ENCODE results near the gene TMSB4X.

The TMSB4X gene

GRCh38 chrX:12987900-12988594, 13.1 kb downstream of the TMSB4X start:
- Histone ChIP-seq H3K4me3 (replicated peaks; ENCODE audit: insufficient read depth, low read length) (no peak overlapping the region), H3K27me3 (ENCODE audit: insufficient read depth, poor library complexity, severe bottlenecking) (no peaks in the 10 kb centered on the region), H3K27ac (replicated peaks) (no peak overlapping the region)
- TF ChIP-seq SPI1 (IDR thresholded peaks at IDR 0.05; ENCODE audit: borderline replicate concordance, low read depth), result no peak
- TF ChIP-seq REST (IDR thresholded peaks at IDR 0.05; ENCODE audit: insufficient replicate concordance, low read depth), result no peak
- TF ChIP-seq CTCF (IDR thresholded peaks at IDR 0.05; ENCODE audit: insufficient read depth, low read length), result no peak
- no peak for TF ChIP-seq POLR2AphosphoS5 (IDR thresholded peaks at IDR 0.05; ENCODE audit: low read depth)
- no peak for TF ChIP-seq GABPA (IDR thresholded peaks at IDR 0.05; ENCODE audit: low read depth)
- no peak for DNase-seq (ENCODE audit: low read depth in 1 of 2, low spot score in 1 of 2)

- no peak overlapping the region for H3K4me3 ChIP-seq (replicated peaks; ENCODE audit: insufficient read depth, low read length)
- H3K27me3 ChIP-seq (ENCODE audit: insufficient read depth, poor library complexity, severe bottlenecking), result no peaks in the 10 kb centered on the region
- no peak for DNase-seq (ENCODE audit: low read depth in 1 of 2, low spot score in 1 of 2)
- TF ChIP-seq POLR2AphosphoS5 (IDR thresholded peaks at IDR 0.05; ENCODE audit: low read depth) (no peak), CTCF (IDR thresholded peaks at IDR 0.05; ENCODE audit: insufficient read depth, low read length) (no peak), REST (IDR thresholded peaks at IDR 0.05; ENCODE audit: insufficient replicate concordance, low read depth) (no peak), SPI1 (IDR thresholded peaks at IDR 0.05; ENCODE audit: borderline replicate concordance, low read depth) (no peak), GABPA (IDR thresholded peaks at IDR 0.05; ENCODE audit: low read depth) (no peak)
- no peak overlapping the region for H3K27ac ChIP-seq (replicated peaks)
Observed at GRCh38 chrX:12988797-12989196, 13.9 kb downstream of the TMSB4X start.

- TF ChIP-seq CTCF (IDR thresholded peaks at IDR 0.05; ENCODE audit: insufficient read depth, low read length) (no peak), SPI1 (IDR thresholded peaks at IDR 0.05; ENCODE audit: borderline replicate concordance, low read depth) (no peak)
- Histone ChIP-seq H3K27ac (replicated peaks) (no peak overlapping the region), H3K27me3 (ENCODE audit: insufficient read depth, poor library complexity, severe bottlenecking) (no peaks in the 10 kb centered on the region), H3K4me3 (replicated peaks; ENCODE audit: insufficient read depth, low read length) (no peak overlapping the region)
- DNase-seq (ENCODE audit: low read depth in 1 of 2, low spot score in 1 of 2), result no peak
Observed at GRCh38 chrX:12989461-12989860, 14.6 kb downstream of the TMSB4X start.

- no peaks in the 10 kb centered on the region for H3K27me3 ChIP-seq (ENCODE audit: insufficient read depth, poor library complexity, severe bottlenecking)
- TF ChIP-seq SPI1 (IDR thresholded peaks at IDR 0.05; ENCODE audit: borderline replicate concordance, low read depth) (peak; percentile 74), POLR2AphosphoS5 (IDR thresholded peaks at IDR 0.05; ENCODE audit: low read depth) (no peak)
- no peak overlapping the region for H3K27ac ChIP-seq (replicated peaks)
- no peak overlapping the region for H3K4me3 ChIP-seq (replicated peaks; ENCODE audit: insufficient read depth, low read length)
- DNase-seq (ENCODE audit: low read depth in 1 of 2, low spot score in 1 of 2), result no peak
Observed at GRCh38 chrX:12991575-12991974, 16.7 kb downstream of the TMSB4X start.
